CD4-positive, alpha-beta T cell treated with Interleukin-15 for 1 hour (primary cell): Measurements from ENCODE around the gene SNX19.
A peak's percentile ranks its signal among the peaks of the same experiment; 100 is the strongest.

ENCODE experiments used
- DNase-seq: peaks from one replicate; pipeline ENCODE4 v3.0.0-alpha.2; 2020

Gene SNX19

DNA sequence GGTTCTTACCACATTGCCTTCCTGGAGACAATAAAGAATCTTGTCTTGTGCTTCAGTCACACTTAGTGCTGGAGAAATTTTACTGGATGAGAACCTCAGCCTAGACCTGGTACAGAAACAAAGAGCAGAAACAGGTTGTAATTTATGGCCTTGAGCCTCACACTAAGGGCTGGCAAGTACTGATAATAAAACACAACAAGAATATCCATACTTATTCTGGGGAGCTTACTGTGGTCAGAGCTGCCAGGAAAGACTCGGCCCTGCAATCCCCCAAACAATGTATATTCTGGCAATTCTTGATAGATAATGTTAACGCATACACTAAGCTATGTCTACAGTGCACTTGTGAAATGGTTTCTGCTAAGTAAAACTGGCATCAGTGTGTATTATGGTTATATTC, 9.7 kb downstream of the SNX19 start:
- DNase-seq: no peak

DNA sequence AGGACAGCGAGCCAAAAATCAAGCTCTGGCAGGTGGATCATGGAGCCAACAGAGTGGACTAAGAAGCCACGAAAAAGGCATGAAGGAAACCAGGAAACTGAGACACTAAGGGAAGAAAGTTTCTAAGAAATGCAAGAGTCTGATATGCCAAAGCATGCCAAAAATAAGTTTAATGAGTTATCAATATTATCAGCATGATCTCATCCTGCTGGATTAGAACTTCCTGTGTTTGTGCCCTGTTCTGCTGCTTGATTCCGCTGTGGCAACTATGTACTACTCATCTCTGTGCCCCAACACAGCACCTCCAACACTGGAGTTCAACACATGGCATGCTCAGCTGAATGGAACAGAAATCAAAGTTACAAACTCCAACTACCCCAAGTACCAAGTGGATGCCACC, 10.8 kb downstream of the SNX19 start:
- no peak for DNase-seq

DNA sequence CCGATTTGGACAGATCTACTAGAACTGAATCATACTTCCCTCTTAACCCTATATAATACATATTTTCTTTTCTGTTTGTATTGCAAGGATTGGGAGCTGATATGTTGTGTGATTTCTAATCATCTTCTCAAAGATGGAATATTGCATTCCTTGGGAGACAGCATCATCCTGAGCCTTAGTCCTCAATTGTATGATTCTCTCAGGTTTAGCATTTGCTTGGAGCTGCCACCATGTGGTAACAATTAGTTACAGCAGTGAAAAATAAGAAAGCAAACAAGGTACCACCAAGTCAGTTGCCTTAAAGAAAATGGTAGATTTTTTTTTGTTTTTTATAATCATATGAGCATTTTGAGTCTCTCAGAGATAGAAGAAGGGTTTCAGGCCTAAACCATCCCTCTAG, 11.9 kb downstream of the SNX19 start:
- DNase-seq: no peak

DNA sequence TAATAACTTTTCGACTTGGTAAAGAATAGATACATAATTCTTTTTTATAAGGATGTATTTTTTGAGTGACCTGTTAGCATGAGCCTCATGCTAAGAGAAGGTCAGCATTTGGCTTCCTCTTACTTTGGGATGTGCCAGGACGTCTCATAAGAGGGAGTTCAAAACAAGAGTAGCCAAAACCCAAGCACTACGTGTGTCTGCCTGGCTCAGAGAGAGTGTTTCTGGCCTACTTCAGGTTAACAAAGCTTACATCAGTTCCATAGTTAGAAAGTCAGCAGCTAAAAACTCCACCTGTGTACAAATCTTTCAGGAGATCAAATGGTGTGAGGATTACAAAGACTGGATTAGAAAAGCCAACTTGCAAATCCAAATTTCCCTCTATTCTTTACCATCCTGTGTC, 13.9 kb downstream of the SNX19 start:
- DNase-seq: no peak

DNA sequence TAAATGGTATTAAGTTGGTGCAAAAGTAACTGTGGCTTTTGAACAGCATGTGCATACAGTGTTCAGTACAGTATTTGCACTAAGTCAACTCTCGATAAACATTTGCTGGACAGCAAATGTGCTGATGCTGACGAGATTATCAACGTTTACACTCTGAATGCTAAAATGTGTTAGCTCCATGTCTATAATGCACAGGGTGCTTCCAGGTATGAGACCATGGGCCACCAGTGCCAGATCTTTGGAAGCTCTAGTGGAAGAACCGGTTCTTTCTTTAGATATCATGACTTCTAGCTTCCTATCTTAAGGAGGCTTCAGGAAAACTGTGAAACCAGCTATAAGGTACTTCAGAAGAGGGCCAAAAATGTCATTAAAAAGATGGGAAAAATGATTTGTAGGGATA, 17.2 kb downstream of the SNX19 start:
- DNase-seq: no peak

DNA sequence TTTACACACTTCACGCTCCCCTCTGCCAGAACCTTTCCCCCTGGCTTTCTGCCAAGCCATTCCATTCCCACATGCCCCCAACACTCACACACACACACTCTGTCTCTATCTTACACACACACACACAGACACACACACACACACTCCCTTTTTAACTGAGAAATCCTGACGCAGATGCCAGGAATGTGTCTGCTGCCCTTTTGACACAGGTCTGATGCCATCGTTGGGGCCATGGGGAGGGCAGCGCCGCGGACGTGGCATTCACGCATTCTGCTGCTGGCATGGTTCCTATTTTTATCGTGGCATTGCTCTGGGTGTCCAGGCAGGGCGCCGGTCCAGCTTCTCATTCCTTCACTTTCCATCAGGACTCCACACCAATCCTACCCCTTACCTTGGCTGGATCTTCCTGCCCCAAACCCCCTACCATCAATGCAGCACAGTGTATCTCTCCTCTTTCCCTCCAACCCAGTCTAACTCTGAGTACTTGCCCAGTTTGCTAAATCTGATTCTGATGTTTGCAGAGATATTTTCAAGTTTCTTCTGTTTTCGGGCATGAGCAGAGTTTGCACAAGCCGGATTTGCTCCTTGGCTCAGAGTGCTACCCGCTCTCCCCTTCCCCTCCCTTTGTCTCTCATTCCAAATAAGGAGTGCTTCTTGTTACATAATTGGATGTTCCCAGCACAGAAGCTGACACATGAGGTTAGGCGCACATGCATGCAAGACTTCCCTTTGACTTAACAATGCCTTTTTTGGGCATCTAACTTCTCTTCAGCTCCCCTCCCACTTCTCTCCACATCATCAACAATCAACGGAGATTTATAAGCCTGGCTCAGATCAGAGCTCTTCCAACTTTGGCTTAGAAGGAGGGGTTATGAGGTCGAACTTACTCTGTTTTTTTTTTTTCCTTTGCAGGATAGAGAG, 18.8 kb downstream of the SNX19 start:
- no peak for DNase-seq

DNA sequence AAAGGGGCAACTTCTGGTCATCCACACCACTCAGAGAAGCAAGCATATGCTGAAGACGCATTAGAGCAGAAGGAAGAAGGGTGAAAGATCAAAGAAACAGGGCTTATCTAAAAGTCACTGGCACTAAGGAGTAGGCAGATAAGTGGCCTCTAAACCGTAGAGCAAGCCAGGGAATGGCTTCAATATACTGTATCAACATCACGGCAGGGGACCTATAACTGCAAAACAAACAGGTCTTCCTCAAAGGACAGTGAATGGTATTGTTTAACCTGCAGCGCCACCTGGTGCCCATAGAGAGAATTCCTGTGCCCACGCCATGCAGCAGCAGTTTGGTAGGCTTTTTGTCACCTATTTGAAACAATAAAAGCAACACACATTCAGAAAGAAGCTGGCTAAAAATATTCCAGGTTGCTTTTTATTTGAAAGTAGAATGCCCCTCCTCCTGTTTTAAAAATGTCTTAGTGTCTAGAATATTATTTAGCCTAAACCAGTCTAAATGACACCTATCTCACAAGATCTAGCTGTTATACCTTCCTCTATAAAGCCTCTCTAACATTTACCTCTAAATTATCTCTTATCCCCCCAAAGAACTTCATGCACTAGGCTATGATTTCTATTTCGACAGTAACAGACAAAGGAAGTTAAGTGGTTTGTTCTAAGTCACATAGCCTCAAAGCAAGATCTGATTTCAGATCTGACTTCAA, 21.8 kb downstream of the SNX19 start:
- DNase-seq: peak; percentile 59

DNA sequence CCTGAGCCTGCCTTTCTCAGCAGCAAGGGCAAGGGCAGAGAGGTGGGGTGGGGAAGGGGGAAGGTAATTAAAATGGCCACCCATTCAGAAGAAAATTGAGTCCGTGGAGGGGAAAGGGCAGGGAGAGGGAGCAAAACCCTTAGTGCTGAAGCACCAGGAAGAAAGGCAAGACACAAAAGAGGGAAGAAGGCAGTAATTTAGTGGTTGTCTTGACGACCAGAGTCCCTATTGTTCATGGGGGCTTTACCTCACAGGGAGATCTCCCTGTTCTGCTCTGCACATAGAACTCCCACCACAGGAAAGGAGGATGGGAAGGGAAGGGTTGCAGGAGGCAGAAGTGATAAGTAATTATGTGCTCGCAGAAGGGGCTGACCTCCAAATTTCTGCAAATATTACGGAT, 23.4 kb downstream of the SNX19 start:
- no peak for DNase-seq

DNA sequence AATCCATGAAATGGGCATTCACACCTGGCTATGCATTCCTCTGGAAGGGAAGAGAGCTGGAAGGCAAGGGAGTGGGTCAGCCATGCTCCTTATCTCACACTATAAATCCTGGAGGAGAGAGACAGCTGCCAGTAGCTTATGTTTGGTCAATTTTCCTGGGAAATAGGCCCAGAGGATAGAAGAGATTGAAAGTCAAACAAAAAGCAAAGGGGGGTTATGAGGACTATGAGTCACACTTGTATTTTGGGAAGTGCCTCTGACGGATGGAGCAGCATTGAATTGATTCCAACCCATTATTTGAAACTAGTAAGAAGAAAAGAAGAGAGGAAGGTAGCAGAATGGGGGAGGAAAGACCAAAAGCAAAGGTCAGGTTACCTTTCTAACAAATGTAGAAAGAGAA, 25.0 kb downstream of the SNX19 start:
- no peak for DNase-seq

DNA sequence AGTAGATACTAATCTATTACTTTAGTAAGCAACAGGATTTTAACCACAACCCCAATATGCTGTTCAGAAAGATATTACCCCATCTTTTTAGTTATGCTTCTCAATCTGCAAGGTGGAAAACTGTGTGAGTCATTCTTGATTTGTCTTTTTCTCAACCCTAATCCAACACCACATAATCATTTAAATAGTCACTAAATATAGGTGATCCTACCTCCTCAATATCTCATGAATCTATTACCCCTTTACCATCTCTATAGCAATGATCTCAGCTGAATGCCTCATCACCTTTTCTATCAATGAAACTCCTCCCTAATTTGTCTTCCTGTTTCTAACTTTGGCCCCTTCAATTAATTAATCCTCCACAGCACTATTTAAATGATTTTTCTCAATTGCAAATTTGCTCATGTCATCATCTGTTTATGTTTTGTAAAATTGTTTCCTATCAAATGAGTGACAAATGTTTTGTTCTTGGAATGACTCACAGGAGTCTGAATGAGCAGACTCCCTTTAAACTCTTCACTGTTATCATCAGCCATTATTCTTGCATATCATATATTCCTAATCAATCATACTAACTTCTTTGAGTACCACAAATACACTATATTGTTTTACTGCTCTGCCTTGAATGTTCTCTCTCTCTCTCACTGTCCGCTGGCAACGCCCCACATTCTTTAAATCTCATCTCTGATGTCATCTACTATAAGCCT, 26.1 kb downstream of the SNX19 start:
- DNase-seq: no peak

DNA sequence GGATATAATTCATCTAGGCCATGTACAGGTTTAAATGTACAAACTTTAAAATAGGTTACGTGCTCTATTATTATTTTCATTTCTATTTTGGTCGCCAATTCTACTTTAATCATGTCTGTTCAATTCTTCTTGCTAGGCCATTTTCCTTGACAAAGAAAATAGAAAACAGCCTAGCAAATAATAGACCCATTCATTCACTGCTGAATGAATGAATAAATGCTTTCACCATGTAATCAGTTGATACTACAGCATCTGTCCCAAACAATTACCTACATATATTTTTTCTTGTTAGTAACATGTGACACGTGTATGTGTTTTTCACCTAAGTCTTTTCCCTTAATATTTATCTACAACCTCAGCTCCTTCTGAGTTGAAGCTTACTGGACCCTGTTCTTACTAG, 27.5 kb downstream of the SNX19 start:
- no peak for DNase-seq

DNA sequence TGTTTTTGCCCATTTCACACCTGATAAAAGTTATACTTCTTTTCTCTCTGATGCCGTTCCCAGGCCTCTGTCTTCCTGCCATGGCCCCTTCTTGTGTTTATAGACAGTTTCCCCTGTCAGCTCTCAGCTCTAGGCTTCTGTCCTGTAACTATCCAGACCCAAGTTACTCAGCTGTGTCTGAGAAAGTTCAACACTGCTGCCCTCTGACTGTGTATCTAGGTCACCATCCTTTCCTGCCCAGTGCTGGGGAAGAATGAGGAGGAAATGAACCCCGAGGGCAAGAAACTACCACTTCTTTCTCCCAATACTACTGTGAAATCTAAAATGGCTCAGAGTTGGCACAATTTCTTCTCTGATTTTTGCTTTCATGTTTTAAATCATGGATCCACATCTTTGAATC, 29.6 kb downstream of the SNX19 start:
- DNase-seq: no peak

DNA sequence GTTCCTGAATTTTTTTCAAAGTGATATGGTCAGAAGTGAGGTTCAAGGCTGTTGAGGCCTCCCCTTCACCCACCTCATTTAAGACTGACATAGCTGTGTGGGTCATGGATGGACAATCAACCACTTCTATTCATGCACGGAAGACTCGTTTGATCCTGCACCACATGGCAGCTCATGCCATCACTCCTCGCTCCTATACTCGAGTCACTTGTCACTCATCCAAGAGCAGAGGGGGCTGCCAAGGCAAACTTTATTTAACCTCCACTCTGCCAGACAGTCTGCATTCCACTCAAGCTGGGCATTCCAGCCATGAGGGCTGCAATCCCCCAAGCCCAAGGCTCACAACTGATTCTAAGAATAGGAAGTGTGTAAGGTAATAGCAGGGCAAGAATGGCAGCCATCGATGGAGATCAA, 34.1 kb downstream of the SNX19 start:
- no peak for DNase-seq

DNA sequence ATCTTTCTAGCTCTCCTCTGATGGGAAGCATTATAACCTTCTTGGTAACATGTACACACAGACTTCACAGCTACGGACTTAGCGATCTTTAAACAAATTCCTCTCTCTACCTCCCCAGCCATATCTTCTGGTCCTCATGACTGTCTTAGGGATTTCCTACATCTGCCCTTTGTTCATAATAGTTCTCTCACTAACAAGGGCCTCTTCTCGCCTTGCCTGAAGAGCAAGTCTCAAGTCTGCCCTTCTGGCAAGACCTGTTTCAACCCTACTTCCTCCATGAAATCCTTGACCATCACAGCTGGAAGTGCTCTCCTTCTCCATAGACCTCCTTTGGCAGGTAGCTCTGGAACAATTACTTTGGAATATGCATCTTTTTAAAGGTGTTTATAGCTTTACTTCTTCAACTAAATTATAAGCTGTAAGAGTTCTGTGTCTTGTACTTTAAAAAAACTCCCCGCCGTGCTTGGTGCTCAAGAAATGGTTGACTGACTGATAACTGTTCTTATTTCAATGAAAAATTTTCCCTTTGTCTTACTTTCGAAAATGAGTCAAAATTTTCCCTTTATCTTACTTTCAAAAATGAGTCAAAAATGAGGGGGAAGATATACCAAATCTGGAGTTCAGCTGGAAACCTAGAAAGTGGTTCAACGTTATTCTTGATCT, 34.7 kb downstream of the SNX19 start:
- no peak for DNase-seq

DNA sequence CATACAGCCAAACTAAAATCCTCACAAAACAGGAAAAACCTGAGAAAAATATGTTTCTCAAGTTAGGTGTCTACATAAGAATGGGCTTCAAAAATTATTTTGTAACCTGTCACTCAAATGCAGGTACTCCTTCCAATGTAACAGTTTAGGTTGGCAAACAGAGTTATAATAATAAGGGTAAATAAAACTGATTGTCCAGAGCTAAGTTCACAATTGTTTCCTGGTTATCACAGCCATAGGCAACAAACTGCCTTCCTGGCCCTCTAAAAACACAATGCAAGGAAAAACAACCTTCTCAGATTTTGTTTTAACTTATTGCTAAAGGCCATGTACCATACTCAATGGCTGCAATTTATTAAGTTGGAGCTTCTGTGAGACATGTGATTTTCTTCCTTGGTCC, 36.4 kb downstream of the SNX19 start:
- DNase-seq: no peak

DNA sequence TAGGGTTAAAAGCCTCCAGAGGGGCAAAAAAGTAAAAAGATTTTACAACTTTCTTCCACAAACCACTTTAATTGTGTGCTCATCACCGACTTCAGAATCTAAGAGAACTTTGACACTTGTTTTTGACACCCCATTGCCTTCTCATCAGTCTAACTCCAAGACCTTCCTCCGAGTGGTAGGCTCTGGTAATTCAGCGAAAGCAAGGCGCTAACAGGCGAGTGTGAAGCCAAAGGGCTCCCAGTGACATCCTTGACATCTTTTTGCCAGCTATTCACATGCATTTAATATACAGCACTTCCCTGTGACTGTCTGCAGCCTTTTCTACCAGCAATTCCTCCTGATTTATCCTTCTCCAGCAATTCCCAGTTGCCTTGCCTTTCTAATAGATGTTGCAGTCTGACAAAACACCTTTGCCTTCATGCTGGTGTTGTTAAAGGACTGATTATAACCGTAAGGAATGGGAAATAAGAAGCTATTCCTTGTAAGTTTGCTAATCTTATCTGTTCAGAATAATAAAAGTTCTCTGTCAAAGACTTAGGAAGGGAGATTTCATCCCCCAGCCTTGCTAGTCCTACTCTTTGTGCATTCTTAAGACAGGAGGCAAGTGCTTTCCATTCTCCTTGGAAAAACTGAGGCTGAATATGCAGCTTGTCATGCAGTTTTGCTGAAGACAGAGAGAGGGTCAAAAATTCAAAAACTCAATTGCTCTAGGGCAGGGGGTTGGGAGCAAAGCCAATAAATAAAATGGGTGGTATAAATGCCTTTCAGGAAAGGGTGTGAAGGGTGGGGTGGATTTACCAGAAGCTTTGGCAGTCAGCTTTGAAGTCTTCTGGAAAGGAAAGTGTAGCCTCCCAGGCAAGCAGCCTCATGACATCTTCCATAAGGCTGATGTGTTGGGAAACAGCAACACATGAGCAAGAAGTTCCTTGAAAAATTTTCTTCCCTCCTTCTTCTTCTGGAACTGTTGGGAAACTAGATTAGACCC, 39.1 kb downstream of the SNX19 start:
- no peak for DNase-seq

DNA sequence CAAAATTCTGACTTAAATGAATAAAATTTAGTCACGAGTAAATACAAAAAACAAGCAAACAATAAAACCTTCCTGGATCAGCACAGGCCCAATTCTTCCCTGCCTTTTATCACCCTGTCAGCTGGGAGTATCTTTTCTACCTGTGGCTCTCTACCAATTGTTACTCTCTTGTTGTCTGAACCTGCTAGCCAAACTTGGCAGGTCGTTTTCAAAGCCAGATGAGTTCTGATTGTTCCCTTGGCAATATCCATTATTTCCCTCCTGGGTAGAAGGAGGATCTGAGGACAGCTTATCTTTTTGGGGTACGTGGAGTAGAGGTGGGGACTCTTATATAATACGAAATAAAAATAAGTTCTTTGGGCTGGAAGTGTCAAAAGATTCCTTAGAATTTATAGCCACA, 40.2 kb downstream of the SNX19 start:
- DNase-seq: no peak

DNA sequence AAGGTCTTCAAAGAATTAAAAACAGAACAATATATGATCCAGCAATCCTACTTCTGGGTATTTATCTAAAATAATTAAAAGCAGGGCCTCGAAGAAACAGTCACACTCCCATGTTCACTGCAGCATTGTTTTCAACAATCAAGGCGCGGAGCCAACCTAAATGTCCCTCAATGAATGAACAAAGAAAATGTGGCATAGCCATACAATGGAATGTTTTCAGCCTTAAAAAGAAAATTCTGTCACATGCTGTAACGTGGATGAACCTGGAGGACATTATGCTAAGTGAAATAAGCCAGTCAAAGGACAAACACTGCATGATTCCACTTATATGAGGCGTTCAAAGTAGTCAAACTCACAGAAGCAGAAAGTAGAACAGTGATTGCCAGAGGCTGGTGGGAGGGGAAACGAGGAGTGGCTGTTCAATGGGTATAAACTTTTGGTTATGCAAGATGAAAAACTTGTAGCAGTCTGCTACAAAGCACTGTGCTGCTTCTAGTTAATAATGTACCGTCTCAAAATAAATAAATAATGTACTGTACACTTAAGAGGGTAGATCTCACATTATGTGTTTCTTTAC, 41.2 kb downstream of the SNX19 start:
- no peak for DNase-seq

DNA sequence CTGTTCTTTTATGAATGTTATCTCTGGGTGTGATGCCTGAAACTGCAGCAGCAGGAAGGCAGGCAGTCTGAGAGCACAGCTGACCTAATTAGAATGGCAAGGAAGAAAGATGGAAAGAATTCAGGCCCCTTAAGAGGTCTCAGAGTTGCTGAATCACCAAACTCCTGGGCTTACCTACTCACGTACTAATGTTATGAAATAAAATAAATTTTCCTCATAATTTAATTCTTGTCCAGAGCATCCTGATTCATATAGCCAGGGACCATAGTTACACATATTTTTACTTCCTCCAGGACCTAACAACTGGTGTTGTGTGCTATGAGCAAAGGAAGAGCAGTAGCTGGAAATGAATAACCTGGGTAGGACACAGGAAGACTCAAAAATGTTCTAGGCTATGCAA, 41.9 kb downstream of the SNX19 start:
- DNase-seq: no peak

DNA sequence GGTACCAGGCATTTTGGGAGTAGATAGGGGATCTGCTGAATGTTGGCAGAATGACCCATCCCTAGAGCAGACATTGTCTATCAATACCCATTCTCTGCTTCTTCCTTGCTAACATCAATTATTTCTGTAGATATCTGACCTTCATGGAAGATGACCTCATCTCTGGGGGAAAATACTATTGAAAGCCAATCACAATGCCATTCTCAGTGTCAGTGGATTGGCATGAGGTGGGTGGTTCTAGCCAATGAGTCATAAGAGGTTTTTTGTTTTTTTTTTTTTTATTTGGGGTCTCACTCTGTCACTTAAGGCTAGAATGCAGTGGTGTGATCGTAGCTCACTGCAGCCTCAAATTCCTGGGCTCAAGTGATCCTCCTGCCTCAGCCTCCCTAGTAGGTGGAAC, 42.5 kb downstream of the SNX19 start:
- no peak for DNase-seq

DNA sequence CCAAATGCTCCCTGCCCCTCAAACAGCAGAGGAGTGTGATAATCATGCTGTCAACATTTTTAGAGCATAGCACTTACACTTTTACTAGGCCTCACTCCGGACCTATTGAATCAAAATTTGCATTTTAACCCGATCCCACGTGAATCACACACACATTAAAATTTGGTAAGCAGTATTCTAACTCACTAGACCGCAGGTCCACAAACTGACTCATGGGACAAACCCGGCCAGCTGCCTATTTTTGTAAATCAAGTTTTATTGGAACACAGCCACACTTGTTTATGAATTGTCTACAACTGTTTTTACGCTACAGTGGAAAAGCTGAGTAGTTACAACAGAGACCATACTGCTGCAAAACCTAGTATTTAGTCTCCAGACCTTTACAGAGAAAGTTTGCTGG, 43.3 kb downstream of the SNX19 start:
- no peak for DNase-seq

DNA sequence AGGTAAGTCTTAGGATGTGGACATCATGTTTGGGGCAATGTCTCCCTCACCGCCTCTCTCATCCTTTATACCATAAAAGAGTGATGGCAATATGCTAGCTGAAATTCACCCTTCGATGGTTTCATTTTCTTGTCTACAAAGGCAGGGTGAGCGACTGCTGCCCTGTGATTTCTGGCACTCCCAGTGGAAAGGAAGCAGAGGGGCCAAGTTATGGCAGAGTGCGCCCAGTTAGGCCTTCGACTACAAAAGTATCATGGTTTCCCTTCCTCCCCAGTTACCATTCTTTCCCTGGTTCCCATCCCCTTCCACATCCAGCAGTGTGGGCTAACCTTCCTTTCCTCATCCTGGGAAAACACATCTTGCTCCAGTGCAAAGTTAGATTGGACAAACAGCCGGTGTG, 43.8 kb downstream of the SNX19 start:
- DNase-seq: no peak
